Measurements from ENCODE around the gene CDK14. TPM values are rescaled to one million over a fixed set of nuclear protein-coding genes. Genes with fewer than 3 reads are reported as not detected.

CDK14 gene
- total and polyA plus RNA-seq, 10 of the 15 experiments (the other 5 are each of a cell fraction or from before 2014, with no cell fraction given), result 6.5 to 61.3 (median 24.2) TPM

DNA sequence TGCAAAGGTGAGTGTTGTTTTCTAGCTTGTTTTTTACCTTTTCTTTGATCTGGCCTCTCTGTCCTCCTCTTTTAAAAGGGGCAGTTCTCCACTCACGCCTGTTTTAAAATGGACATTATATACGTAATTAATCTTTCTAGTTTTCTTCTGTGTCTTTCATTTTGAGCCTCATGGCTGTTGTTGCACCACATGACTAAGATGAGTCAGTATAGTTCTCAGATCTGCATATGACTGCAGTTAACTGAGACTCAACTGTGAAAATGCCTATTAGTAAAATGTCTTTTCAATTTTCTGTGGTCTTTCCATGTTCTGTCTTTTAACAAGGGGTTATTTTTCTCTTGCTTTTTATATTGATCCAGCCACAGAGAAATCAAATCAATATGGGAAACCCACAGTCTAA, 296.1 kb downstream of the CDK14 start:
- DNase-seq (ENCODE audit: low read depth, low spot score) (peak; percentile 9), FAIRE-seq (peak; percentile 59), ATAC-seq (peak; percentile 95)
- in situ Hi-C loops (cut with MboI), result no loop called here
- Histone ChIP-seq H3K4me1 (ENCODE audit: control insufficient read depth, insufficient read depth, low read length) (peaks cover 11% of the 10 kb centered on the region; the same call in 1 of the 2 replicates), H4K20me1 (ENCODE audit: control insufficient read depth, insufficient read depth) (no peaks in the 10 kb centered on the region), H3K27ac (ENCODE audit: control insufficient read depth, insufficient read depth) (no peak overlapping the region), H3K4me3 (no peak overlapping the region), H3K4me2 (ENCODE audit: control insufficient read depth, insufficient read depth) (no peak overlapping the region), H3K36me3 (ENCODE audit: control insufficient read depth in 2 of 2, insufficient read depth in 2 of 2, low read length in 1 of 2) (no peaks in the 10 kb centered on the region), H3K9me3 (replicated peaks; ENCODE audit: control insufficient read depth, insufficient read depth, low read length) (no peaks in the 10 kb centered on the region), H3K79me2 (ENCODE audit: control insufficient read depth, insufficient read depth, low read length) (no peaks in the 10 kb centered on the region), H2AFZ (ENCODE audit: control insufficient read depth, low read depth, low read length) (peak overlapping the region; percentile 48), H3K9ac (ENCODE audit: control insufficient read depth, insufficient read depth, low read length) (no peak overlapping the region), H3K27me3 (replicated peaks in 1 of 2; ENCODE audit: control insufficient read depth in 2 of 2, insufficient read depth in 2 of 2, low read length in 1 of 2) (no peaks in the 10 kb centered on the region)
- whole genome bisulfite sequencing (ENCODE audit: insufficient coverage, insufficient replicate concordance, low lambda C conversion rate, missing lambda C conversion rate), result 22% methylated on average over 2 of the region's 2 CpGs
- BruUV-seq (replicated peaks), result no TSS peak
- ChIA-PET SMC1A (ENCODE audit: uncharacterized antibody, unreplicated experiment) (interaction anchor here (0.8 to 1.5 kb wide), 5 partner anchors 14 to 93 kb away, joined by 3 to 5 read pairs (median 4); no protein-coding TSS in a partner anchor), POLR2A (no interaction called here), CTCF (interaction anchor here (1.6 kb wide), 1 partner anchor 142 kb away, joined by 5 read pairs; no protein-coding TSS in a partner anchor), RAD21 (ENCODE audit: unreplicated experiment) (interaction anchor here (1.0 to 1.6 kb wide), 2 partner anchors 115 to 183 kb away, joined by 4 to 5 read pairs; no protein-coding TSS in a partner anchor)
- intact Hi-C loops (cut with micrococcal nuclease; ENCODE audit: unreplicated experiment), result no loop called here
- no peak for TF ChIP-seq E2F8 (IDR thresholded peaks at IDR 0.05; ENCODE audit: low read depth, partially characterized antibody)
- peak; percentile 34; the same call in 1 of the 2 replicates for TF ChIP-seq ATF7 (IDR thresholded peaks at IDR 0.05; ENCODE audit: low read depth)
- TF ChIP-seq EED (IDR thresholded peaks at IDR 0.05; ENCODE audit: low read depth), result no peak
- TF ChIP-seq, protein P1, sequence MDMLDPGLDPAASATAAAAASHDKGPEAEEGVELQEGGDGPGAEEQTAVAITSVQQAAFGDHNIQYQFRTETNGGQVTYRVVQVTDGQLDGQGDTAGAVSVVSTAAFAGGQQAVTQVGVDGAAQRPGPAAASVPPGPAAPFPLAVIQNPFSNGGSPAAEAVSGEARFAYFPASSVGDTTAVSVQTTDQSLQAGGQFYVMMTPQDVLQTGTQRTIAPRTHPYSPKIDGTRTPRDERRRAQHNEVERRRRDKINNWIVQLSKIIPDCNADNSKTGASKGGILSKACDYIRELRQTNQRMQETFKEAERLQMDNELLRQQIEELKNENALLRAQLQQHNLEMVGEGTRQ (IDR thresholded peaks at IDR 0.05; ENCODE audit: borderline replicate concordance, low read depth, low read length), result peak; percentile 46
- TF ChIP-seq TARDBP (IDR thresholded peaks at IDR 0.05; ENCODE audit: borderline replicate concordance), result no peak
- peak; percentile 82 for TF ChIP-seq RAD51 (IDR thresholded peaks at IDR 0.05)
- TF ChIP-seq MTA2 (IDR thresholded peaks at IDR 0.05; ENCODE audit: low read depth), result peak; percentile 32; the same call in 1 of the 2 replicates
- peak; percentile 67 for TF ChIP-seq JUNB (IDR thresholded peaks at IDR 0.05)
- peak; percentile 6 to 19; a peak in 2 of 4 replicates for TF ChIP-seq IKZF2 (IDR thresholded peaks at IDR 0.05)
- 0 out of 2 replicates have a peak, but pooled peaks have one; percentile 14 for TF ChIP-seq YY1 (IDR thresholded peaks at IDR 0.05; ENCODE audit: low read depth, low read length)
- 0 out of 2 replicates have a peak, but pooled peaks have one; percentile 36 for TF ChIP-seq ZNF687 (IDR thresholded peaks at IDR 0.05)
- TF ChIP-seq MYB (IDR thresholded peaks at IDR 0.05; ENCODE audit: borderline replicate concordance, low read depth, low read length), result no peak
- no peak for TF ChIP-seq BHLHE40 (IDR thresholded peaks at IDR 0.05; ENCODE audit: borderline replicate concordance in 1 of 2, low read depth in 2 of 2, low read length in 1 of 2)

Data from GM12878 (cell line).